Stomach (tissue), 9 donors: ENCODE data around the gene MYEOV. TPM values are rescaled to one million over a fixed set of nuclear protein-coding genes. Genes with fewer than 3 reads are reported as not detected.

Source experiments
- DNase-seq, 2 donors: peaks; one replicate each; pipeline versions ENCODE4 v3.0.0 to v3.0.0-alpha.2; 2013 to 2019
- H3K27ac ChIP-seq, 5 donors: fragments of 200-600 bp in 4 of 5; sonication (generic) in 4 of 5; one replicate each; pipeline ENCODE4 v1.5.1; 2013 to 2019; ENCODE audit warnings: mild to moderate bottlenecking in 1 of 5, moderate library complexity in 1 of 5
- H3K27me3 ChIP-seq, 3 donors: fragments of 200-600 bp; sonication (generic); one replicate each; pipeline ENCODE4 v1.5.1; 2017 to 2019; ENCODE audit warnings: mixed run types in 1 of 3
- H3K36me3 ChIP-seq, 4 donors: fragments of 200-600 bp; sonication (generic); 1 replicate in 3 of 4; 2 replicates in 1 of 4; pipeline ENCODE4 v1.5.1; 2016 to 2019
- H3K4me1 ChIP-seq, 4 donors: fragments of 200-600 bp; sonication (generic); one replicate each; pipeline ENCODE4 v1.5.1; 2016 to 2019
- H3K4me3 ChIP-seq, 4 donors: fragments of 200-600 bp; sonication (generic) in 3 of 4; one replicate each; pipeline ENCODE4 v1.5.1; 2016 to 2019; ENCODE audit warnings: mild to moderate bottlenecking in 1 of 4
- H3K9me3 ChIP-seq, 4 donors: fragments of 200-600 bp; sonication (generic); one replicate each; pipeline ENCODE4 v1.5.1; 2016 to 2019
- EP300 ChIP-seq: sonication (generic); formaldehyde crosslinking; IDR thresholded peaks from one replicate; pipeline ENCODE4 v1.6.1; 2017; ENCODE audit warnings: antibody characterized with exemption
- POLR2A ChIP-seq, 4 donors: fragments of 450-650 bp; IDR thresholded peaks; one replicate each; pipeline ENCODE4 v1.6.1; 2016; ENCODE audit warnings: antibody characterized with exemption in 4 of 4, control low read depth in 2 of 4, mild to moderate bottlenecking in 1 of 4, moderate library complexity in 1 of 4
- POLR2AphosphoS5 ChIP-seq, 3 donors: sonication (generic); formaldehyde crosslinking; IDR thresholded peaks; one replicate each; pipeline ENCODE4 v1.6.1; 2016; ENCODE audit warnings: antibody characterized with exemption in 3 of 3
- whole genome bisulfite sequencing, 5 donors: extraction: QIAGEN DNeasy Blood & Tissue Kit in 3 of 5; methylation state at CpG; one replicate each; pipeline versions ENCODE4 v1.1.5 to v1.1.7; 2013 to 2018; 5-methylcytosine and 5-hydroxymethylcytosine counted together
- intact Hi-C: fragments of 100-400 bp; cut with DNase I; formaldehyde crosslinking; loops from one replicate; pipeline ENCODE4 v1.15.1; 2023; ENCODE audit warnings: low total_unique reads
- polyA plus RNA-seq, 3 donors: library from polyadenylated mRNA; stranded (reverse); fragments of 200-250 nt; gene quantifications; one replicate each; pipeline ENCODE4 v1.2.3, GENCODE V29; 2013
- total RNA-seq, 5 donors: library from RNA; depleted of rRNA; stranded (reverse); fragments of >200 nt; gene quantifications; one replicate each; pipeline versions ENCODE4 v1.1.0 to v1.2.3, GENCODE V29; 2014 to 2016
- TF ChIP-seq, protein P1 (sequence below), 7 experiments: fragments of 450-650 bp in 4 of 7; fragments of 200-600 bp in 3 of 7; sonication (generic) in 3 of 7; IDR thresholded peaks; one replicate each; pipeline ENCODE4 v1.5.1; 2016 to 2019; ENCODE audit warnings: antibody characterized with exemption in 7 of 7, control low read depth in 2 of 7, mild to moderate bottlenecking in 1 of 7
- donor health status: healthy with polysubstance abuse.
- donor health status: Bipolar disorder and iron deficiency.
- donor health status: healthy.

Gene MYEOV
- total and polyA plus RNA-seq, 8 donors = 0.92 to 41.5 (median 8.5) TPM; not detected in 2

DNA sequence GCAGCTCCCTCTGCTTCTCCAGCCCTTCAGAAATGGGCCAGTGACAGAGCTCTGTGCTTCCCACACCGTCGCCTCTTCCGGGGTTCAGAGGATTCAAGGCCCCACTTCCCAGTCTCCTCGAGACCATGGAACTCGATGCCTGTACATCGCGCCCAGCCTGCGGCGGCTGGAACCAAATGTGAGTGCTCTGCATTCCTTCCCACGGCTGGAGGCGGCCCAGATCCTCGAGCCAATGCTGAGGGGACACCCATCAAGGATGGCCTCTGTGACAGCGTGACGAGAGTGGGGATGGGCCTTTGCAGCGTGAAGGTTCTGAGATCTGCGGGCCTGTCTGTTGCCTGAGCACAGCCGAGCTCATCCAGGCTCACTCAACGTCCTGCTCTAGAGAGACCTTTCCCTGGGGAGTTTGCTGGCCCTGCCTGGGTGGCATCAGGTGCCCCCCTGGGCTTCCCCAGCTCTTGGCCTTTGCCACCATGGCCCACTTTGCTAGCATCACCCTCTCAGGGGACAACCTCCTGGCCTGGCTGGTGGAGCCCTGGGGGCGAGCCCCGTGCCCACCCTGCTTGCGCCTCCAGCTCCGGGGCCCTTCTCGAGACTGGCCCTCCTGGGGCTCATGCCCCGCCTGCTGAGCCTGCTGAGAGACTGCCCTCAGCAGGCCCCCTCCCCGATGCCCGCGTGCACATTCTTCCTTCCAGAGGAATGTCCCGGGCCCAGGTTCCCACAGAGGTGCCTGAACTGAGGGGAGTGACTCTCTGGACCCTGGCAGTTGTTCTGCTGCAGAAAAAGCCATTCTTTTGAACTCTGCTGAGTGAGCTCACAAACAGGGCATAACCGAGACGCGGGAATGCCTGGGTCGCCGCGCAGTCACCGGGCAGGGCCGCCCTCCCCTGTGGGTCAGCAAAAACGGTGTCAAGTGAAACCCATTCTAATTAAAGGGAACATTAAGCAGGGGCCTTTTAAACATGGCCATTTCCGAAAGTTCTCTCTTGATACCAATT, 7.3 kb upstream of the MYEOV start:
- peaks cover 0 to 6% (median 3%) of the 10 kb centered on the region in 4 donors for H3K9me3 ChIP-seq
- peak in 1 of 2 donors; percentile 45 for DNase-seq
- H3K4me3 ChIP-seq = no peak overlapping the region
- H3K27me3 ChIP-seq = peaks cover 0 to 7% (median 0%) of the 10 kb centered on the region in 3 donors
- peaks cover 0 to 11% (median 5%) of the 10 kb centered on the region in 4 donors for H3K4me1 ChIP-seq
- no peaks in the 10 kb centered on the region for H3K36me3 ChIP-seq
- TF ChIP-seq, protein P1, sequence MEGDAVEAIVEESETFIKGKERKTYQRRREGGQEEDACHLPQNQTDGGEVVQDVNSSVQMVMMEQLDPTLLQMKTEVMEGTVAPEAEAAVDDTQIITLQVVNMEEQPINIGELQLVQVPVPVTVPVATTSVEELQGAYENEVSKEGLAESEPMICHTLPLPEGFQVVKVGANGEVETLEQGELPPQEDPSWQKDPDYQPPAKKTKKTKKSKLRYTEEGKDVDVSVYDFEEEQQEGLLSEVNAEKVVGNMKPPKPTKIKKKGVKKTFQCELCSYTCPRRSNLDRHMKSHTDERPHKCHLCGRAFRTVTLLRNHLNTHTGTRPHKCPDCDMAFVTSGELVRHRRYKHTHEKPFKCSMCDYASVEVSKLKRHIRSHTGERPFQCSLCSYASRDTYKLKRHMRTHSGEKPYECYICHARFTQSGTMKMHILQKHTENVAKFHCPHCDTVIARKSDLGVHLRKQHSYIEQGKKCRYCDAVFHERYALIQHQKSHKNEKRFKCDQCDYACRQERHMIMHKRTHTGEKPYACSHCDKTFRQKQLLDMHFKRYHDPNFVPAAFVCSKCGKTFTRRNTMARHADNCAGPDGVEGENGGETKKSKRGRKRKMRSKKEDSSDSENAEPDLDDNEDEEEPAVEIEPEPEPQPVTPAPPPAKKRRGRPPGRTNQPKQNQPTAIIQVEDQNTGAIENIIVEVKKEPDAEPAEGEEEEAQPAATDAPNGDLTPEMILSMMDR (IDR thresholded peaks at IDR 0.05) = no peak
- TF ChIP-seq POLR2AphosphoS5 (IDR thresholded peaks at IDR 0.05) (no peak), POLR2A (IDR thresholded peaks at IDR 0.05) (no peak), EP300 (no peak)
- 84 to 91% (median 87%) methylated on average over 28 to 38 of the region's 38 CpGs for WGBS, 5 donors
- H3K27ac ChIP-seq = no peak overlapping the region
- intact Hi-C loops = loop anchor here (10.0 kb wide), 1 partner anchor 358 kb away; the partner anchor contains the start of gene CCND1

DNA sequence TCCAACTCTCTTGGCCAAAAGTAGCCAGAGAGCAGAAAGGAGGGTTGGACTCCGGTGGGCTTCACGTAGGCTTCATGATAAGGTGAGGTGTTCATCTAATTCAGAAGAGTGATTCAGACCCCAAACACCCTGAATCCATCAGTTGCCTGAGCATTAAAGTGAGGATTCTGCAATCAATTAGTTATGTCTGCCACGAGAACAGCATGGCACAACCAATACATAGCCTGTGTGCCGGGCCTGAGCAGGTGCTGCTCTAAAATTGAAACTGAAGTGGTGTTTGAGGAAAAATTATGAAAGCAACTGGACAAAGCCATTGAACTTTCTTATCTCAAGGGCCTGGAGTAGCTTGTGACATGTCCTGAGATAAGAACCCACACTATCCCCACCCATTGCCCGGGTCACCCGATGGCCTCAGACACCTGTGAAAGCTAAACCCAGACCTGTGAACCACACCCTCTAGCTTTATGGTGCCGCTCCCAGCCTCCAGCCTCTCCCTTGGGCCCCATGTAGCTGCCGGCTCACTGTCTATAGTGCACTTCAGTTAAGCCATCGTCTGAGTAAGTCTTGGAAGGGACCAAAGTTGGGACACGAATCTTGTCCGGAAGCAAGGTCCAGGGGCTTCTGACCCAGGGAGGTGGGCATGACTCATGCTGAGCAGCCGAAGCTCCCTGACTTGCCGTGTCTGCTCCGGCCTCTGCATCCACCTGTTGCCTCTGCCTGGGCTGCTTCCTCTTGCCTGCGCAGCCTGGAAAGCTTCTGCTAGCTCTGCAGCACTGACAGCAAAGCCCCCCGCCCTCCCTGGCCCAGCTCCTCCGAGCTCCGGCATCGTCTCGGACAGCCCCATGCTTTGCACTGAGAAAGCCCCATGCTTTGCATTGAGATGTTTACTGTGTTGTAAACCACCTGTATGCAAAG, 5.7 kb upstream of the MYEOV start:
- peak overlapping the region in 4 of 5 donors; percentile 20 to 48 (median 38) for H3K27ac ChIP-seq

DNA sequence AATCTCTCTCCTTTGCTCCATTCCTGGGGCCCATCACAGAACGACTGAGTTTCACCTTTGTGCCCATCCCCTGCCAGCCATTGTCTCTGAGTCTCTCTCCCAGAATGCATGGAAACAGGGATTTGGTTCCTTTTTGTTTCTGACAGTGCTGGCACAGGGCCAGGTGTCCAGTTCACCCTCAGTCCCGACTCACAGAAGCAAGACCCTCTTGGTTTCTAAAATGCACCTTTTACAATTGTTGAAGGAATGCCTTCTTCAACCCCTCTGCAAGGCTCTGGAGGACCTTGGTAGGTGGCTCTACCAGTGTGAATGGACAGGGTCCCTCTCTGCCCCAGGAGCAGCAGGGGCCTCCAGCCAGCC, 5.1 kb upstream of the MYEOV start:
- Histone ChIP-seq H3K27ac (peak overlapping the region in 3 of 5 donors; percentile 34 to 48 (median 43)), H3K4me1 (peaks cover 0 to 30% (median 15%) of the 10 kb centered on the region in 4 donors), H3K36me3 (no peaks in the 10 kb centered on the region), H3K4me3 (no peak overlapping the region), H3K27me3 (peaks cover 0 to 7% (median 0%) of the 10 kb centered on the region in 3 donors), H3K9me3 (no peaks in the 10 kb centered on the region)
- 23 to 28% (median 26%) methylated on average over 2 of the region's 2 CpGs for WGBS, 5 donors
- intact Hi-C loops = loop anchor here (10.0 kb wide), 1 partner anchor 356 kb away; the partner anchor contains the start of gene CCND1
- TF ChIP-seq EP300 = no peak
- no peak for TF ChIP-seq POLR2AphosphoS5 (IDR thresholded peaks at IDR 0.05)
- TF ChIP-seq, protein P1 (IDR thresholded peaks at IDR 0.05) = no peak
- no peak for TF ChIP-seq POLR2A (IDR thresholded peaks at IDR 0.05)
- DNase-seq = no peak

More for the DNA sequence above, 5.7 kb upstream of the MYEOV start:
- no peak overlapping the region for H3K4me3 ChIP-seq
- no peaks in the 10 kb centered on the region for H3K36me3 ChIP-seq
- H3K4me1 ChIP-seq = peaks cover 0 to 23% (median 9%) of the 10 kb centered on the region in 4 donors
- H3K9me3 ChIP-seq = no peaks in the 10 kb centered on the region
- DNase-seq = peak; percentile 68 to 82
- peaks cover 0 to 7% (median 0%) of the 10 kb centered on the region in 3 donors for H3K27me3 ChIP-seq
- TF ChIP-seq, protein P1 (IDR thresholded peaks at IDR 0.05) = no peak
- peak in 2 of 3 donors; percentile 40 to 57 for TF ChIP-seq POLR2AphosphoS5 (IDR thresholded peaks at IDR 0.05)
- 39 to 60% (median 50%) methylated on average over 15 to 20 of the region's 20 CpGs for WGBS, 5 donors
- intact Hi-C loops = loop anchor here (10.0 kb wide), 1 partner anchor 357 kb away; the partner anchor contains the start of gene CCND1

DNA sequence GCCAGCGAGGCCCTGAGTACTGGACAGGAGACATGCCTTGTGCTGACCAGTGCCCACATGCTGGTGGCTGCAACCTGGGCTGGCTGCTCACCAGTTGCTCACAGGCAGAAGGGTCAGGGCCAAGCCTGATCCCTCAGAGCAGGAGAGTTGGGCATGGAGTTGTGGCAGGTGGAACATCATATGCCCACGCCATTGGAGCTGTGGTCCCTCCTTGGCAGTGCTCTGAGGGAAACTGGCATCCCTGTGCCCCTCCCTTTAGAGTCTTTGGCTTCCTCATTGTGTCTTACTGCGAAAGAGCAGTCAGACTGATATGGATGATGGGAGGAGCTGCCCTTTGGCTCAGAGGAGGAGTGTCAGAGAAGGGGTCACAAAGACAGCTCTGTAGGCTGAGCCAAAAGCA, 3.1 kb upstream of the MYEOV start:
- Histone ChIP-seq H3K4me3 (no peak overlapping the region), H3K4me1 (peaks cover 2 to 49% (median 19%) of the 10 kb centered on the region in 4 donors), H3K27ac (no peak overlapping the region), H3K36me3 (no peaks in the 10 kb centered on the region), H3K9me3 (no peaks in the 10 kb centered on the region), H3K27me3 (peaks cover 0 to 7% (median 0%) of the 10 kb centered on the region in 3 donors)
- DNase-seq = no peak
- TF ChIP-seq POLR2AphosphoS5 (IDR thresholded peaks at IDR 0.05) (no peak), POLR2A (IDR thresholded peaks at IDR 0.05) (no peak), EP300 (no peak)
- TF ChIP-seq, protein P1 (IDR thresholded peaks at IDR 0.05) = no peak
- intact Hi-C loops = no loop called here
- WGBS, 5 donors = 70 to 95% (median 87%) methylated on average over 3 of the region's 3 CpGs
